NAMALWA (cell line): Measurements from ENCODE around the gene WDR81.

Experiments used
- DNase-seq: peaks from one replicate; pipeline ENCODE4 v3.0.0-alpha.2; 2015; ENCODE audit warnings: low spot score

The WDR81 gene

GRCh38 chr17:1782171-1782567, 57.7 kb downstream of the WDR81 start:
- no peak for DNase-seq

DNA sequence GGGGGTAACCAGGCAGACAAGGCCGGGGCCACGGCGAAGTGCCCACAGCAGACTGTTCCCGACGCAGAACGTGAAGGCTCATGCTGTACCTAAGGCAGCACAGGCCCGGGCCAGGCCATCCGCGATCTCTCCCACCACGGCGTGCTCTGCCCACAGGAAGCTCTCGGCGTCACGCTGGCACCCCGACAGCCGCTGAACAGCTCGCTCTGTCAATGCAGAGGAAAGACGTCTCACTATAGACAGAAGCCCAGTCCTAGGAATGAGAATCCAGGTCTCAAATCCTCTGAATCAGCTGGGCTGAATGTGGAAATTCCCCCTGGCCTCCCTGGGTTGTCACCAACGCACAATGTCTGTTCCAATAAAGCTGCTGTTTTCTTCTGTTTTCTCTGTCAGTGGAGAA, 58.8 kb downstream of the WDR81 start:
- no peak for DNase-seq

GRCh38 chr17:1783834-1784611, 59.5 kb downstream of the WDR81 start:
- peak; percentile 25 for DNase-seq

GRCh38 chr17:1785930-1786329, 61.4 kb downstream of the WDR81 start:
- no peak for DNase-seq

GRCh38 chr17:1786708-1787107, 62.2 kb downstream of the WDR81 start:
- no peak for DNase-seq

GRCh38 chr17:1787301-1787902, 62.9 kb downstream of the WDR81 start:
- no peak for DNase-seq
